ENCODE results near the gene MT1G.

MT1G gene

DNA sequence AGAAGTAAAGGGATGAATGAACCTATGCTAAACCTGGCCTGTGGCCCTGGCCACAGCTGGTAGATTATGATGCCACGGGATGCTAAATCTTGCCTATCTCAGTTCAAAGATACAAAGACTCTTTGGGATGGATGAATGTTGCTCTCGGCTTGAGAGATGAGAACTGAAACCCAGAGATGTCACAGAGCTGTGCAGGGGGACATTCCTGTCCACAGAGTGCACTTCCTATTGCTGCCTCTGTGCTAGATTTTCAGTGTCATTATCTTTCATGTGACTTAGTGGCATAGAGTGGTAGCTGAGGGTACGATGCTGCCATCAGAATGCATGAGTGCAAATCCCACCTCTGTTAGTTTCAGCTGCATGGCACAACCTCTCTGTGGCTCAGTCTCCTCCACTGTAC is 37.7 kb downstream of the MT1G start:
- Histone ChIP-seq H3K9me3 (no peaks in the 10 kb centered on the region), H3K4me3 (ENCODE audit: low read depth in 1 of 2, low read length in 1 of 2) (no peak overlapping the region), H3K27me3 (peaks cover 100% of the 10 kb centered on the region), H3K4me1 (ENCODE audit: control insufficient read depth in 1 of 2, insufficient read depth in 1 of 2, low read depth in 1 of 2, low read length in 1 of 2) (peaks cover 0 to 2% of the 10 kb centered on the region in 2 experiments), H3K36me3 (no peaks in the 10 kb centered on the region), H3K27ac (no peak overlapping the region)
- TF ChIP-seq, protein P1, sequence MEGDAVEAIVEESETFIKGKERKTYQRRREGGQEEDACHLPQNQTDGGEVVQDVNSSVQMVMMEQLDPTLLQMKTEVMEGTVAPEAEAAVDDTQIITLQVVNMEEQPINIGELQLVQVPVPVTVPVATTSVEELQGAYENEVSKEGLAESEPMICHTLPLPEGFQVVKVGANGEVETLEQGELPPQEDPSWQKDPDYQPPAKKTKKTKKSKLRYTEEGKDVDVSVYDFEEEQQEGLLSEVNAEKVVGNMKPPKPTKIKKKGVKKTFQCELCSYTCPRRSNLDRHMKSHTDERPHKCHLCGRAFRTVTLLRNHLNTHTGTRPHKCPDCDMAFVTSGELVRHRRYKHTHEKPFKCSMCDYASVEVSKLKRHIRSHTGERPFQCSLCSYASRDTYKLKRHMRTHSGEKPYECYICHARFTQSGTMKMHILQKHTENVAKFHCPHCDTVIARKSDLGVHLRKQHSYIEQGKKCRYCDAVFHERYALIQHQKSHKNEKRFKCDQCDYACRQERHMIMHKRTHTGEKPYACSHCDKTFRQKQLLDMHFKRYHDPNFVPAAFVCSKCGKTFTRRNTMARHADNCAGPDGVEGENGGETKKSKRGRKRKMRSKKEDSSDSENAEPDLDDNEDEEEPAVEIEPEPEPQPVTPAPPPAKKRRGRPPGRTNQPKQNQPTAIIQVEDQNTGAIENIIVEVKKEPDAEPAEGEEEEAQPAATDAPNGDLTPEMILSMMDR (IDR thresholded peaks at IDR 0.05), result no peak

GRCh38 chr16:56629531-56629930 is 38.3 kb downstream of the MT1G start:
- H3K9me3 ChIP-seq, result no peaks in the 10 kb centered on the region
- TF ChIP-seq, protein P1 (IDR thresholded peaks at IDR 0.05), result no peak
- H3K4me1 ChIP-seq (ENCODE audit: control insufficient read depth in 1 of 2, insufficient read depth in 1 of 2, low read depth in 1 of 2, low read length in 1 of 2), result no peaks in the 10 kb centered on the region
- no peak overlapping the region for H3K27ac ChIP-seq
- peaks cover 100% of the 10 kb centered on the region for H3K27me3 ChIP-seq
- no peak overlapping the region for H3K4me3 ChIP-seq (ENCODE audit: low read depth in 1 of 2, low read length in 1 of 2)
- no peaks in the 10 kb centered on the region for H3K36me3 ChIP-seq

- Histone ChIP-seq H3K27ac (no peak overlapping the region), H3K9me3 (no peaks in the 10 kb centered on the region), H3K27me3 (peaks cover 100% of the 10 kb centered on the region), H3K36me3 (no peaks in the 10 kb centered on the region), H3K4me3 (ENCODE audit: low read depth in 1 of 2, low read length in 1 of 2) (no peak overlapping the region), H3K4me1 (ENCODE audit: control insufficient read depth in 1 of 2, insufficient read depth in 1 of 2, low read depth in 1 of 2, low read length in 1 of 2) (no peaks in the 10 kb centered on the region)
- TF ChIP-seq, protein P1 (IDR thresholded peaks at IDR 0.05), result no peak
Observed at GRCh38 chr16:56628486-56629350, 39.1 kb downstream of the MT1G start.

GRCh38 chr16:56626685-56627084 is 41.2 kb downstream of the MT1G start:
- TF ChIP-seq, protein P1 (IDR thresholded peaks at IDR 0.05), result no peak
- H3K27ac ChIP-seq, result no peak overlapping the region
- no peaks in the 10 kb centered on the region for H3K4me1 ChIP-seq (ENCODE audit: control insufficient read depth in 1 of 2, insufficient read depth in 1 of 2, low read depth in 1 of 2, low read length in 1 of 2)
- no peak overlapping the region for H3K4me3 ChIP-seq (ENCODE audit: low read depth in 1 of 2, low read length in 1 of 2)
- H3K36me3 ChIP-seq, result no peaks in the 10 kb centered on the region
- H3K27me3 ChIP-seq, result peaks cover 100% of the 10 kb centered on the region
- no peaks in the 10 kb centered on the region for H3K9me3 ChIP-seq

DNA sequence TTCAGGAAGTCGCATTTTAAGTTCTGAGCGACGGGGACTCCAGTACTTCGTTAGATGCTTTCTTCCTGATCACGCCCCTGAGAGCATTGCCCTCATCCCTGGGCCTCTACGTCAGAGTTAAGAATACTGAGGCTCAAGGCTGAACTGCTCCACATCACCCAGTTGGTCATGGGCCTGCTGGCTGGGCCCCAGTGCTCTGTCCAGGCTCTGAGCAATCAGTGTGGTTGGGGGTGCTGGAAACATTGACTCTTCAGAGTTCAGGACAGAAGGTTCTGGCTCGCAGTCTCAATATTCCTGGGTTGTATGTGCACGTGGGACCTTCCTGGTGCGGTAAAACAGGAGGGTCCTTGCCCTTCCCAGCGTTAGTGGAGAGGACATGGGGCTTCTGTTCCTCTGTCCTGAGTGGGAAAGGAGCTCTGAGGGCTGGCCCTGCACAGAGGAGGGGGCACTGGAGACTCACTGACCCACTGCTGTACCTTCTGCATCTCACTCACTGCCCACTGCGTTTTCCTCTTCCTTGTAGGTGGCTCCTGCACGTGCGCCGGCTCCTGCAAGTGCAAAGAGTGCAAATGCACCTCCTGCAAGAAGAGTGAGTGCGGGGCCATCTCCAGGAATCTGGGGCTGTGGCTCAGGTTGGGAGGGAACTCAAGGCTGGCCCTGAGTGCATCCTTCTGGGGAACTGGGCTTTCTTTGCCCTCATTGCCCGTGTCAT is 41.8 kb downstream of the MT1G start:
- Histone ChIP-seq H3K27ac (no peak overlapping the region), H3K4me3 (ENCODE audit: low read depth in 1 of 2, low read length in 1 of 2) (no peak overlapping the region), H3K27me3 (peaks cover 99% of the 10 kb centered on the region), H3K9me3 (no peaks in the 10 kb centered on the region), H3K4me1 (ENCODE audit: control insufficient read depth in 1 of 2, insufficient read depth in 1 of 2, low read depth in 1 of 2, low read length in 1 of 2) (no peaks in the 10 kb centered on the region), H3K36me3 (no peaks in the 10 kb centered on the region)
- TF ChIP-seq, protein P1 (IDR thresholded peaks at IDR 0.05), result no peak

All from neutrophil (primary cell).